HL-60/S4 (cell line): ENCODE data around the gene CREB3L2.
"Not testable (repeated sequence)": the region's sequence is repeated elsewhere in the genome, so short reads cannot be mapped to it uniquely, and the experiment has no call there.

Source experiments
- in situ Hi-C: fragments of 300-500 bp; cut with MboI; formaldehyde crosslinking; loops from 2 replicates; pipeline ENCODE4 v1.14.3; 2022; ENCODE audit warnings: low sequenced_read_pairs

CREB3L2 gene

DNA sequence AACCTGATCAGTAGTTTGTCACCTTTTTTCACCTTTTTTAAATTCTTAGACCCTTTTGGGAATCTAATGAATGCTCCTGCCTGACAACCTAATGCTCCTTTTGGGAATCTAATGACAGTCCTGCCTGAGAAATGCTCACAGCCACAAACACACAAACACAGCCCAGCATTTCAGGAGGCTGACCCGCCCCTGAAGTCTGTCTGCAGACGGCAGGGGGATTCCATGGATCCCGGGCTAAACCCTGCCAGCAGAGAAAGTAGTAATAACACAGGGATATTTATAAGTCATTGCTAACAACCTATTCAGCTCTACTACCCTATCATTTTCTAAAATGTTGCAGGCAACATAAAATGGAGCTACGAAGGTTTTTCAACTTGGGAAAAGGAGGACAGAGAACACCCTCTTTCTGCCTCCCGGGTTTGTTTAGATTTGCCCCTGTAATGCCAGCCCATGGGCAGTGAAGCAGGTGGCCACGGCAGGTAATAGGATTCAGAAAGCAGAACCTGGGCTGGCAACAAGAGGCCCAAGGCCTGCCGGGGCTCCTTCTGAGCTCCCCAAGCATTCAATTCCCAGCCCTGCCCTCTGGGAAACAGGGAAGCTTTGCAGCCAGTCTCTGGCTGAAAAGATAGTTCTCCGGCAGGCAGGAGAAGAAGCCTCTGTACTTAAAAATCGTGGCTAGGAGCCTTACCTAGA lies 65.2 kb downstream of the CREB3L2 start:
- in situ Hi-C loops = no loop called here

GRCh38 chr7:137935884-137936508 lies 65.9 kb downstream of the CREB3L2 start:
- in situ Hi-C loops = no loop called here

DNA sequence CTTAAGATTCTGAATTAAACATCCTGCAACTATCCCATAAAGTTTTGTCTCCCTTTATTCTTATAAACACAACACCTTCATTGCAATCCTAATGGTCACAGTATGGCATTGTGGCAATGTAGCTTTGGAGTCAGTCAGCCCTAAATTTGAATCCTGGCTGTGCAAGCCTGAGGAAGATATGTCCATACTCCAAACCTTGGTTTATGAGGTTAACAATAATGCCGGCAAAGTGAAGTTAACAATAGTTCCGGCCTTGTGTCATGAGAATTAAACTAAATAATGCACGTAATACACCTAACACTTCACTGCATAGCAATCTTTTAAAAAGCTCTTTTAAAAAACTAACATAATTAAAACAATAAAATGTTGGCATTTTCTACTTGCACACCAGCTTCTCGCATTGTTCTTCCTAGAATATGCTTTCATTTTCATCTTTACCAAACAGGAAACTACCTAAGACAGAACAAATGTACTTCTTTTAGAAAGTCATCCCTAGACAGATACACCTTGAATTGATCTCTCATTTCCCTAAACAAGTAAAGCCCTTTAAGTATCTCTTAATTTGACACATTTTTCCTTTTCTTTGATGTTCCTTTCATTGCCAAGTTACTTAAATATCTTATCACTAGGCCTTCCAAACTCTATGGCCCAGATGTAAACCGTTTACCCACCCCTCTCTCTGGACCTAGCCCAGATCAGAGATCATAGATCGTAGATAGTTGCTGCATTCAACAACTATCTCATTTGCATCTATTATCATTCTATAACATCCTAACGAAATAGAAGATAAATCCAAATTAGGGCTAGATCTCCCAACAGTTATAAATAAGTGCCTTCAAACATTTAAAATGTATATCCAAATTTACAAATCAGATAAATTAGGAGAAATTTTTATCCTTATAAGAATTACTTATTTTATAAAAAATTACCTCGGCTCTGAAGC lies 66.7 kb downstream of the CREB3L2 start:
- in situ Hi-C loops = no loop called here

DNA sequence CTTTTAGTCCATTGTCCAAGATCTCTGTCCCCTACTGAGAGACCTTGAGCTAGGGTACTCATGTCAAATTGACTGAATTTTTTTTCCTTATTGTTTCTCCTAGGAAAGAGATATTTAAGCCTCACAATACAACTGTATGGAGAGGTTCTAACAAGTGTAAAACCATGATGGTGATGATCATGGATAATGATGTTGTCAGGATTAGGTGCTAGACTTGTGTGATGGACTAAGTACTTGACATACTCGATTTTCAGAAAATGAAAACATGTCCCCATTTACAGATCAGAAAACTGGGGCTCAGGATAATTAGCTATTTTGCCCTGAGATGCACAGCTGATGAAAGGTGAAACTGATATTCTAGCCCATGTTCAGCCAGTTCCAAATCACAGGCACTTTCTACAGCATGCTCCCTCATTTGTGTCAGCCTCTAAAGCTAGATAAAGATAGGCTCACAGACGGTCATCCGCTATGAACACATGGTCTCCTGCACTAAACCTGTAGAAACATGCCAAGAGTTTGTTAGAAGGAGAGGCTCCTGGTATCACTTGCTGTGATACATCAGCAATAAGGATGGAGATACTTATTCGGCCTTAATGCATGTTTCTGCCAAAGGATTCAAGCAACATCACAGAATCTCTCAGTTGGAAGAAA lies 67.6 kb downstream of the CREB3L2 start:
- in situ Hi-C loops = no loop called here

- in situ Hi-C loops = no loop called here
Observed at GRCh38 chr7:137933270-137934017, 68.4 kb downstream of the CREB3L2 start.

DNA sequence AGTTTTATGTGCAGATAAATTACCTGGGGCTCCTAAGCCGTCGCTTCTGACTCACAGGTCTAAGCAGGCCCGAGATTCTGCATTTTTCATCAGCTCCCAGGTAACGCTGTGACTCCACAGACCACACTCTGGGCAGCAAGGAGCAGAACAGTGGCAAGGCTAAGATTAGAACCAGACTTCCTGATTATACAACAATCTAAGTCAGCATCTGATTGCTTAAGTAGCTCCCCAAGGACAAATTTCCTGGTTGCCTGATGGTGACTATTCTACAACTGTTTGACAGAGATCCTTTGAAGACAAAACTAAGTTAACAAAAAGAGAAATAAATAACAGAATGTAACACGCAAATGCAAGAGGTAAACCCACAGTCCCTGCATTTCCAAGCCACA lies 69.0 kb downstream of the CREB3L2 start:
- in situ Hi-C loops = no loop called here

GRCh38 chr7:137931823-137932222 lies 70.1 kb downstream of the CREB3L2 start:
- in situ Hi-C loops = no loop called here

- in situ Hi-C loops = no loop called here
Observed at GRCh38 chr7:137930581-137930980, 71.3 kb downstream of the CREB3L2 start.

GRCh38 chr7:137928626-137929025 lies 73.3 kb downstream of the CREB3L2 start:
- in situ Hi-C loops = no loop called here

DNA sequence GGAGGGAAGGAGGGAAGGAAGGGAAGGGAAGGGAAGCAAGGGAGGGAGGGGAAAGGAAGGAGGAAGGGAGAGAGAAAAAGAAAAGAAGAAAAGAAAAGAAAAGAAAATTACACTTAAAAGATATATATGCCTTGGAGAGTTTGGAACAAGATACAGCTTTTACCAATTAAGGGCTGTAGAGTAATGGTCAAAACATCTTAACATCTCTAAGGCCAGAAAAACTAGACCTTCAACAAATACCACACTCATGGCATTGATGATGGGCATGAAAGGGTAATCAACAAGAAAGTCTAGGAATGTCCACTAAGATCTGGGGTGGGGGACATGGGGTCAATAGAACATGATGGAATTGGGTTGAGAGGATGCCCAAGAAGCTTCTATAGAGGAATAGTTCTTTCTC lies 74.5 kb downstream of the CREB3L2 start:
- in situ Hi-C loops = no loop called here

DNA sequence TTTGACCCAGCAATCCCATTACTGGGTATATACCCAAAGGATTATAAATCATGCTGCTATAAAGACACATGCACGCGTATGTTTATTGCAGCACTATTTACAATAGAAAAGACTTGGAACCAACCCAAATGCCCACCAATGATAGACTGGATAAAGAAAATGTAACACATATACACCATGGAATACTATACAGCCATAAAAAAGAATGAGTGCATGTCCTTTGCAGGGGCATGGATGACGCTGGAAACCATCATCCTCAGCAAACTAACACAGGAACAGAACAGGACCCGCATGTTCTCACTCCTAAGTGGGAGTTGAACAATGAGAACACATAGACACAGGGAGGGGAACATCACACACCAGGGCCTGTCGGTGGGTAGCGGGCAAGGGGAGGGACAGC lies 75.7 kb downstream of the CREB3L2 start:
- in situ Hi-C loops = not testable (repeated sequence)

DNA sequence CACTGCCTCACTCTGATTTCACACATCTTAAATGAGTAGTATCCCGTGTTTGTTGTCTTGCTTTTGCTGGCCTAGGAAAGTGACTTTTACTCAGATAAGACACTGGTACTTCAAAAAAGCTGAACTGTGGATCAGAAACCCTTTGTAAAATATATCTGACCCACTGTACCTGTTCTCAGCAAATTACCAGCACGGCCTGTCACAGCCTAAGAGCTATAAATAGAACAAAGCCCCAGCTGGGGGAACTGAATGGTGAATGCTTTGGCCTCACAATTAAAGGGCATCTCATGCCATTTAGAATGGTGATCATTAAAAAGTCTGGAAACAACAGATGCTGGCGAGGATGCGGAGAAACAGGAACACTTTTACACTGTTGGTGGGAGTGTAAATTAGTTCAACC lies 76.1 kb downstream of the CREB3L2 start:
- in situ Hi-C loops = no loop called here

DNA sequence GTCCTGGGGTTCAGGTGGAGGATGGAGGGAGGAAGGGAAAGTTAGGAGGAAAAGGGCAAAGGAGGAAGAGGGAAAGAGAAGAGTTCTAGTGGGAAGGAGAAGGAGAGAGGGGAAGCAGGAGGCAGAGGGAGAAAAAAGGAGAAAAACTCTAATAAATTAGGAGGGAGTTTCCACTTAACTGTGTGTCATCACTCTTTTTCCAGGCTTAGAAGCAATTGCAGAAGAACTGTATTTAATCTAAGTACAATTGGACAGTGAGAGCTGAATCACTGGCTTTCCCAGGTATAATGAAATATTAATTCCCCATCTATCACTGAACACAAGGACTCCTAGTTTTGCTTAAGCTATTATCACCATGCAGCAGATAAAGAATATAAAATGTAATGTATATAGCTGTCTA lies 76.8 kb downstream of the CREB3L2 start:
- in situ Hi-C loops = no loop called here

DNA sequence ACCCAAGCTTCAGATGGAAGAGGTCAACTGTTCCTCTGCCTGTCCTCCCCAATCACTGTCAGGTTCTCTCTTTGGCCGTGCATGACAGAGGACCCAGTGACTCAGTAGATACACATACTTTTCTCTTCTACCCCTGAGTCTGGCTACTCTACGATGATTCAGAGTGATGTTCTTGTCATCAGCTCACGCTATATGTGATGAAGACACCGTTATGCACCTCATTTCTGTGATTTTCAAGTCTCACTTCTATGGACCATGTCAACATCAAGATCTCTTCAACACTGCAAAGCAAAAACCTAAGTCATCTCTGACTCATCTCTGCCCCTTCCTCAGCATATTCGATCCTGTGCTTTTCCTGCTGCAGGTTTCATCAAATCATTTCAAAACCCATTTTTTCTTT lies 78.5 kb downstream of the CREB3L2 start:
- in situ Hi-C loops = no loop called here

DNA sequence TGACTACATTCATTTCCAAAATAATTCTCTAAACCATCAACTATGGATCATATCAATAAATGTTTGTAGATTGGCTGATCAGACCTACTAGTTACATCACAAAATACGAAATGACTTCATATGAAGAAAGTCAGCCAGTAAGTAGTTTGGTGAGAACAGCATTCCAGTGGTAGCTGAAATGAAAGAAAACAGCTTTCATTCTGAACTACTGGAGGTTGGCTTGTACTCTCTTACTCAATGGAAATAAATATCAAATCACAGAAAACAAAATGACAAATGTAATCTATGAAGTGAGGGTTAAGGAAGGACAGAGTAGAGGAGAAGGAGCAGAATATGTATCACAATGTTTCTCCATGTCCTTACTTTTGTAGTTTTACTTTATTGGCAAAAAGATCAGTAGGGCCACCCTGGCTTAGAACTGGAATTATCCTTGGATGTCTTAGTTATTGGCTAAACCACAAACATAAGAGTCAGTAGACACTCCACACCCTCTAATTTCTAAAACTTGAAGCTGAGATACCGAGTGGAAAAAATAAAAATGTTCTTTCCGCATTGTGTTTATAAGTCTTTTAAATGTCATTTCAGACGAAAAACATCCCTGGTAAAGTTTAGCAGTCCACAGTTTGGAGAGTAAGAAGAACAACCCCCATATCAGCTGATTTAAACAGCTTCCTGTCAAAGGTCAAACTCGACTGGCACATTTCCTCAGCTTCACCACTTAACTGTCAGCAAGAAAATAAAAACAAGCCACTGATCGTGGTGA lies 81.1 kb downstream of the CREB3L2 start:
- in situ Hi-C loops = no loop called here

GRCh38 chr7:137919987-137920386 lies 81.9 kb downstream of the CREB3L2 start:
- in situ Hi-C loops = no loop called here

DNA sequence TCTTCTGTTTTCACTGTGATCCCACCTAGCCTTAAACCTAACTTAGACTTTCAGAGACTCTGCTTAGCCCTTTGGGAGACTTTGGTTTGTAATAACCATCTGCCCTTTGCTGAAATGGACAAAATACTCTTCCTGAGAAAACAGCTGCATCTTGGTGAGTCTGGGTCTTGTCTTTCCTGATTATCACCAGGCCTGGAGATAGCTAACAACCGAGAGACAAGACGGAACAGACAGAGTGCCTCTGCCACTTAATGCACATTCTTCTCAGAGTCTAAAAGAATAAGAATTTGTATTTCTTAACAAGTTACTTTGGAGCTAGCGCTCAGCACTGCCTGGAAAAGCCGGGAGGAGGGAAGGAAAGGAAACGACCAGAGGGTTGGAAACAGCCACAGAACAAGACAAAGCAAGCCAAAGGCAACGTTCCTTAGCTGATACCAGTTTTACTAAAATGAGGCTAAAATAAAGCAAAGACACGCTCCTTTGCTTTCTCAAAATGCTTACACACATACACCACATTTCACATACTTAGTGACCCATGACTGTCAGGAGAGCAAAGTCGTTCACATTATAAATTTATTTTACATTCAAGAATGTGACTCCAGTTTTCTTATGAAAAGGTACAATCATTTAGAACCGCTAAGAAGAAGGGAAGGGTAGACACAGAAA lies 84.8 kb downstream of the CREB3L2 start:
- in situ Hi-C loops = no loop called here

DNA sequence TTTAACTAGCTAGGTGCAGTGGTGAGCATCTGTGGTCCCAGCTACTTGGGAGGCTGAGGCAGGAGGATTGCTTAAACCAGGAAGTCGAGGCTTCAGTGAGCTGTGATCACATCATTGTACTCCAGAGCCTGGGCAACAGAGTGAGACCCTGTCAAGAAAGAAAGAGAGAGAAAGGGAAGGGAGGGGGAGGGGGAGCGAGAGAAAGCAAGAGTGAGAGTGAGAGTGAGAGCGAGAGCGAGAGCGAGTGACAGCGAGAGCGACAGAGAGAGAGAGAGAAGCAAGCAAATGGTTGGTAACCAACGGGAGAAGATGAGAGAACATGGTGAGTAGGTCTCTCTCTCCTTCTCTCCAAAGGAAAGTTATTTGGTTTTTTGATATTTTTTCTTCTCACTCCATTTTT lies 85.3 kb downstream of the CREB3L2 start:
- in situ Hi-C loops = no loop called here

GRCh38 chr7:137915266-137915665 lies 86.6 kb downstream of the CREB3L2 start:
- in situ Hi-C loops = no loop called here
